Fibroblast of pulmonary artery (primary cell): Measurements from ENCODE around the gene PPIL1.

Experiments used
- DNase-seq: peaks from one replicate; pipeline ENCODE4 v3.0.0-alpha.2; 2010; ENCODE audit warnings: low read depth
- H3K4me3 ChIP-seq: replicated peaks from 2 replicates; pipeline ENCODE4 v1.5.1; 2011; ENCODE audit warnings: low read depth, mild to moderate bottlenecking, control low read depth, low read length, moderate library complexity
- CTCF ChIP-seq: IDR thresholded peaks from 2 replicates; pipeline ENCODE4 v1.5.1; 2011; ENCODE audit warnings: mild to moderate bottlenecking, control low read depth, low read length, inconsistent platforms; ENCODE audit errors: missing control alignments

The PPIL1 gene

GRCh38 chr6:36915599-36915998 is 41.0 kb upstream of the PPIL1 start:
- no peak overlapping the region for H3K4me3 ChIP-seq
- no peak for DNase-seq
- TF ChIP-seq CTCF, result no peak

DNA sequence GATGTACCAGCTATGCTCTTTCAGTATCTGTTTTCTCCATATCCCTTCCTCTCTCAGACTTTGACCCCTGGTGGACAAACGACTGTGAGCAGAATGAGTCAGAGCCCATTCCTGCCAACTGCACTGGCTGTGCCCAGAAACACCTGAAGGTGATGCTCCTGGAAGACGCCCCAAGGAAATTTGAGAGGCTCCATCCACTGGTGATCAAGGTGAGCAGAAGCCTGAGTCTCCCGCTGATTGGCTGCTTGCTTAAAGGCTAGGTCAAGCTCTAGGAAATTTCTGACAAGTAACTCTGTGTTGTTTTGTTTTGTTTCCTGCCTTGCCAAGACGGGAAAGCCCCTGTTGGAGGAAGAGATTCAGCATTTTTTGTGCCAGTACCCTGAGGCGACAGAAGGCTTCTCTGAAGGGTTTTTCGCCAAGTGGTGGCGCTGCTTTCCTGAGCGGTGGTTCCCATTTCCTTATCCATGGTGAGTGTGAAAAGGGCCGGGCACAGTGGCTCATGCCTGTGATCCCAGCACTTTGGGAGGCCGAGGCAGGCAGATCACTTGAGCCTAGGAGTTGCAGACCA is 39.7 kb upstream of the PPIL1 start:
- H3K4me3 ChIP-seq, result no peak overlapping the region
- TF ChIP-seq CTCF, result peak; percentile 44
- peak; percentile 54 for DNase-seq

DNA sequence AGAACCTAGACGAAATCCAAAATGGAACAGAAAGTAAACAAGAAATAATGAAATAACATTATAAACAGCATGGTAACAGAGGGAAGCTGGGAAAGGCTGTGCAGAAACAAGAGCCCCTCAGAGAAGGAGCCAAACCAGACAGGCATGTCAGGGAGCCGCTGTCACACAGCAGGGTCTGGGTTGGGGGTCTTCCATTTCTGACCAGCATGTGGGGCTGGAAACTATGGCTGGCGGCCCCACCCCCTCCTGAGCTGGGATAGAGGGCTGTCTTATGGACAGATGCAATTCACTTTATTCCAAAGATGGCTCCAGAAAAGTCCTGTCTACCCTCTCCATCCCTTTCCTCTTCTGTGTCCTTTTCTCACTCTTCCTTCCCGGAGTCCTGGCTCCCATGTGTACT is 38.5 kb upstream of the PPIL1 start:
- H3K4me3 ChIP-seq, result no peak overlapping the region
- no peak for TF ChIP-seq CTCF
- no peak for DNase-seq

DNA sequence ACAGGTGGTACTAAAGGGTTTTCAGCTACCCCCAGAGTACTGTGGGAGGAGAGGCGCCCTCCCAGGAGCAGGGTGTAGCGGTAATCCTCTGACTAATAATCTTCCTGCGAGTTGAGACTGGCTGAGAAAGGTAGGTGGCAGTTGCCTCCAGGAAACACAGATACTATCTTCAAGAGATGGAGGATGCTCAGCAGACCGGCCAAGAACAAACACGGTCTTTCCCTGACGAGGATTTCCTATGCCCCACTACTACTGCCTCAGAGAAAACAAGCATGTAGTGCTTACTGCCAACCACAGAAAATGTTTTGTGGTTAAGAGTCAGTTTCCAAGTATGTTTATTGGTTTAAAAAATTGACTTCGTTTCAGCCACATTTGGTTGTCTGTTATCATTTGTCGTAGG is 38.0 kb upstream of the PPIL1 start:
- no peak for TF ChIP-seq CTCF
- DNase-seq, result peak; percentile 67
- no peak overlapping the region for H3K4me3 ChIP-seq

DNA sequence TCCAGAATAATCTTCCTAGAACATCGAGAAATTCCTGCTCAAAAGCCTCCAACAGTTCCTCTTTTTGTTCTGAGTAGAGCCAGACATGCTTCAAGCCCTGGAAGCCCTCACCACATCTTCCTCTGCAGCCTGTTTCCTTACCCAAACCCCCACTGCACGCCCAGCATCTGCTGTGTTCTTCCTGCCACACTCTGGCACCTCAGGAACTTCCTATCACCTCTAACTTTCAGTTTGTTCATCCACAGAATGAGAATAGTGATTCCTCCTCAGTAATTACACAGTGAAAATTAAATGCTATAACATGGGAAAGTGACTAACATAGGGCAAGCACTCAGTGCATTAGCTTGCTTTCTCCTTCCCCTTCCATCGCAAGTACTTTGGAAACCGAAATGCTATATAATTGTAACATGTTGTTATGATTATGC is 37.4 kb upstream of the PPIL1 start:
- no peak for DNase-seq
- no peak overlapping the region for H3K4me3 ChIP-seq
- TF ChIP-seq CTCF, result no peak

- no peak for DNase-seq
- no peak for TF ChIP-seq CTCF
- H3K4me3 ChIP-seq, result no peak overlapping the region
Observed at GRCh38 chr6:36908747-36909146, 34.1 kb upstream of the PPIL1 start.

DNA sequence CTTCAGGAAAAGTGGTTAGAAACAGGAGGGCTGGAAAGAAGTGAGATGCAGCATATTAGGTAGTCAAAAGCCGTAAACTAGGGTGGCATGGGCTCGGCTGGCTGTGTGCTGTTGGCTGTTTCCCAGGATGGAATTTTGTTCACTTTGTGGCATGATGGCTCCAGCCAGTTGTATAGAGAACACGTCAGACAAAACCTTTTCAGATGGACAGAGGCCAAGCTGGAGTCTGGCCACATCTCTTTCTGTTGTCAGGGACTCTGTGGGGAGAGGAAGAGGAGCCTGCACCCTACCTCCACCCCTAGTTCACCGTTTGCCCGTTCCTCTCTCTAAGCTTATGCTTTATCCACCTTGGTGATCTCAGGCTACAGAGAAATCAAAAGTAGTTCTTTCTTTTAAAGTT is 33.2 kb upstream of the PPIL1 start:
- DNase-seq, result peak; percentile 32
- no peak for TF ChIP-seq CTCF
- H3K4me3 ChIP-seq, result no peak overlapping the region
